A204.1 (cell line): ENCODE measurements around the gene KLK5.

Experiments
- FAIRE-seq: peaks from 2 replicates; lab custom pipeline; 2012; peaks lifted over from hg19 to GRCh38; lab: Jason Lieb, UNC

KLK5 gene

GRCh38 chr19:50968716-50969412, 16.0 kb upstream of the KLK5 start:
- FAIRE-seq, result no peak

GRCh38 chr19:50967929-50968715, 15.3 kb upstream of the KLK5 start:
- FAIRE-seq, result no peak

GRCh38 chr19:50964266-50964665, 11.4 kb upstream of the KLK5 start:
- FAIRE-seq, result no peak

- no peak for FAIRE-seq
Observed at GRCh38 chr19:50963381-50963780, 10.5 kb upstream of the KLK5 start.

GRCh38 chr19:50962245-50962644, 9.4 kb upstream of the KLK5 start:
- FAIRE-seq, result no peak

GRCh38 chr19:50959731-50960500, 7.1 kb upstream of the KLK5 start:
- no peak for FAIRE-seq

GRCh38 chr19:50957587-50957986, 4.7 kb upstream of the KLK5 start:
- no peak for FAIRE-seq

GRCh38 chr19:50949861-50950260, 3.0 kb downstream of the KLK5 start:
- no peak for FAIRE-seq

- FAIRE-seq, result no peak
Observed at GRCh38 chr19:50947123-50947522, 5.7 kb downstream of the KLK5 start.

- FAIRE-seq, result no peak
Observed at GRCh38 chr19:50944795-50945194, 8.0 kb downstream of the KLK5 start.

GRCh38 chr19:50943074-50943828, 9.6 kb downstream of the KLK5 start:
- FAIRE-seq, result no peak

- FAIRE-seq, result no peak
Observed at GRCh38 chr19:50939596-50939995, 13.2 kb downstream of the KLK5 start.

GRCh38 chr19:50933640-50934039, 19.2 kb downstream of the KLK5 start:
- FAIRE-seq, result no peak

GRCh38 chr19:50932690-50933083, 20.2 kb downstream of the KLK5 start:
- FAIRE-seq, result no peak

GRCh38 chr19:50932018-50932689, 20.7 kb downstream of the KLK5 start:
- no peak for FAIRE-seq

- no peak for FAIRE-seq
Observed at GRCh38 chr19:50931023-50931422, 21.8 kb downstream of the KLK5 start.

GRCh38 chr19:50928831-50929230, 24.0 kb downstream of the KLK5 start:
- FAIRE-seq, result no peak

- no peak for FAIRE-seq
Observed at GRCh38 chr19:50926144-50926543, 26.7 kb downstream of the KLK5 start.

GRCh38 chr19:50925734-50926133, 27.1 kb downstream of the KLK5 start:
- FAIRE-seq, result no peak

- no peak for FAIRE-seq
Observed at GRCh38 chr19:50924586-50924985, 28.3 kb downstream of the KLK5 start.

GRCh38 chr19:50922317-50922853, 30.5 kb downstream of the KLK5 start:
- FAIRE-seq, result no peak
